ENCODE data around the gene TRMT1. TPM values are rescaled to one million over a fixed set of nuclear protein-coding genes. Genes with fewer than 3 reads are reported as not detected.
"Not testable (repeated sequence)": the region's sequence is repeated elsewhere in the genome, so short reads cannot be mapped to it uniquely, and the experiment has no call there.

Gene TRMT1
- total RNA-seq, 1 donor from 2014 or later = 33.2 TPM

GRCh38 chr19:13150931-13151604 lies 34.5 kb upstream of the TRMT1 start:
- DNase-seq (ENCODE audit: low spot score) = no peak

GRCh38 chr19:13150187-13150930 lies 33.8 kb upstream of the TRMT1 start, which contains the start of the genes IER2 and STX10:
TSS of gene IER2 (plus strand) at chr19:13150411. CDS start at chr19:13153187, 2,776 bp downstream.
TSS of gene STX10 (minus strand) at chr19:13150375. CDS start at chr19:13150173, 202 bp downstream.
- DNase-seq (ENCODE audit: low spot score) = peak; percentile 99

DNA sequence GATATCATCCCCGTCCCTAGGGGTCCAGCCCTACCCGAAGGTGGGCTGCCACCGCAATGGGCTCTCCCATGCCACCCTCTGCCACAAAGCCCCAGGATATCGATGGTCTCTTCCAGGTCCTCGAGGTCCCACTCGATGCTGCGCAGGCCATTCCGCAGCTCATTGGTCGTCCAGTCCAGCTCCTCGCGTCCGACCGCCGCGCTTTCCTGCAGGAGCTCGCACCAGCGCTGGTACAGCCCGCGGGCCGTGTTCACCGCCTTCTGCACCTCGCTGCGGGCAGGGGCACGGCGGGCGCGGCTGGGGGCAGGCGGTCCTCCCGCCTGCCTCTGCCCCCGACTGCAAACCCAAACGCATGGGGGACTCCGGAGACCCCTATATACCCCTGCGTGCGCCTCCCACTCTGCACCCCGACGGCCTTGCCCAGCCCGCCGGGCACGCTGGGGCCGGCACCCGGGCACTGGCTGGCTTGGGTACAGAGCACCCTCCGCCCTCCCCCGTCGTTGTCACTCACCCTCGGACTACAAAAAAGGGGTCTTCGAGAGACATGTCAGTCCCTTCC lies 33.2 kb upstream of the TRMT1 start:
- no peak for DNase-seq (ENCODE audit: low spot score)

- not testable (repeated sequence) for DNase-seq (ENCODE audit: low spot score)
Measured at GRCh38 chr19:13149173-13149627, 32.7 kb upstream of the TRMT1 start.

DNA sequence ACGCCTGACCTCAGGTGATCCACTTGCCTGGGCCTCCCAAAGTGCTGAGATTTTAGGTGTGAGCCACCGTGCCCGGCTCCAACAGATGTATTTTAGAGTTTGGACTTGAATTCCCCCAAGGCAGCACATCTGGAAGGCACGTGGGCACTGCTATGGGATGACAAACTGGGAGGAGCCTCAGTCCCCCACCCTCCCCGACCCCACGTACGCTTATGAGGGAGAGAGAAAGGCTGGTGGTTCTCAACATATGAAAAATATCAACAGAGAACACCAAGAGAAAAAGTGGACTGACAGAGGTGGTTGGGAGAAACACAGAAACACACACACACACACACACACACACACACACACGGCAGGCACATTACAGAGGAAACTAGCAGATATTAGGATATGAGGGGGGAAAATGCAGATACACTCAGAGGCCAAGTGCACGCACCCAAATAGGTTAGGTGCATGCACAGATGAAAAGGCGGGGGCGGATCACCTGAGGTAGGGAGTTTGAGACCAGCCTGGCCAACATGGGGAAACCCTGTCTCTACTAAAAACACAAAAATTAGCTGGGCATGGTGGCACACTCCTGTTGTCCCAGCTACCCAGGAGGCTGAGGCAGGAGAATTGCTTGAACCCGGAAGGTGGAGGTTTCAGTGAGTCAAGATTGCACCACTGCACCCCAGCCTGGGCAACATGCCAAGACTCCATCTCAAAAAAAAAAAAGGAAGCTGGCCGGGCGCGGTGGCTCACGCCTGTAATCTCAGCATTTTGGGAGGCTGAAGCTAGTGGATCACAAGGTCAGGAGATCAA lies 30.4 kb upstream of the TRMT1 start:
- DNase-seq (ENCODE audit: low spot score) = no peak

DNA sequence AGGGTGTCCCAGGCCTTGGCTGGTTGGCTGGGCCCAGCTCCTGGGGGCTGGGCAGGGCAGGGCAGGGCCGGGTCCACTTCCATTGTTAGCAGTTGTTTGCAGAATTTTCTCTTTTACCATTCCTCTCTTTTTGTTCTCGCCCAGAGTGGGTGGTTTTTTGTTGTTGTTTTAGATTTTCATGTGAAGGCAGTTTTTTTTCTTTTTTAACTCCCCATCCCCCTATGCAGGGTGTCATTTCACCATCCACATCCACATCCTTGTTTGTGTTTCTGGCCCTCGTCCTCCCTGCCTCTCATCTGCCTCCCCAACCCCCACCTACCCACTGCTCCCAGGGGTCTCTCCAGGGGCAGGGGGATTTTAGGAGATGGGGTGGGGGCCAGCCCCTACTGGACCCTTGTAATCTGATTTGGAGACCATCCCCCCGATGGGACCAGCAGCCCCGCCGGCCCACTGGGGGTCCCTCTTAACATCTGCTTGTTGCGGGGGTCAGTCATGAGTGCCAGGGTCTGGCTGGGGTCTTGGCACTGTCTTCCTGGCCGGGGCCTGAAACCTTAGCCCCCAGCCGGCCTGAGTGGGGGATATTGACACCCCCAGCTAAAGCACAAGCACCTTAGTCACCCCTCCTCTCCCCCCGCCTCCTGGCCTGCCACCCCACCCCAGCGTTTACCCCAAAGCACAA lies 23.2 kb upstream of the TRMT1 start:
- DNase-seq (ENCODE audit: low spot score) = no peak

- no peak for DNase-seq (ENCODE audit: low spot score)
Measured at GRCh38 chr19:13138916-13139198, 22.3 kb upstream of the TRMT1 start.

DNA sequence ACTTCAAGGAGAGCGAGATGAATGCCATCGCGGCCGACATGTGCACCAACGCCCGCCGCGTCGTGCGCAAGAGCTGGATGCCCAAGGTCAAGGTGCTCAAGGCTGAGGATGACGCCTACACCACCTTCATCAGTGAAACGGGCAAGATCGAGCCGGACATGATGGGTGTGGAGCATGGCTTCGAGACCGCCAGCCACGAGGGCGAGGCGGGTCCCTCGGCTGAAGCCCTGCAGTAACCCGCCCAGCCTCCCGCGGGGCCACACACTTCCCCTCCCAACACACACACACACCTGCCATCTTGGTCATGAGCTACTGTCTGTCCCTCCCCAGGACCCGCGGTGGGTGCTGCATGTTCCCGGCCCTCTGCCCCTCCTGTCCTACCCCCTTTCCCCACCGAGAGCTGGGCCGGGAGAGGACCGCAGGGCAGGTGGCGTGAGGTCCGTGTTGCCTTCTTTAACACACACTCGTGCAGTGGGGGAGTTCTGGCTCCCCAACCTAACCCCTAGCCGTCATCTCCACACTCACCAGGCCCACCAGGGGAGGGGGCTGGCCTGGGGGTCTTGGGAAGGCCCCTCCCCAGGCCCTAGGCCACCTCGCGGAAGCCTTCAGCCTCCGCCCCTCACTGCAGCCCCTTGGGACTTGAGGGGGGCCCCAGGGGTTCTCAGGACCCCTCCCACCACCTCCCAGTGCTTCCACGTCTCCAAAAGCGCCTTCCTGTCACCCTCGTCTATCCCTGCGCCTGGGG lies 21.8 kb upstream of the TRMT1 start:
- DNase-seq (ENCODE audit: low spot score) = no peak

GRCh38 chr19:13137290-13137794 lies 20.8 kb upstream of the TRMT1 start:
- no peak for DNase-seq (ENCODE audit: low spot score)

- no peak for DNase-seq (ENCODE audit: low spot score)
Measured at GRCh38 chr19:13135068-13136062, 18.8 kb upstream of the TRMT1 start.

DNA sequence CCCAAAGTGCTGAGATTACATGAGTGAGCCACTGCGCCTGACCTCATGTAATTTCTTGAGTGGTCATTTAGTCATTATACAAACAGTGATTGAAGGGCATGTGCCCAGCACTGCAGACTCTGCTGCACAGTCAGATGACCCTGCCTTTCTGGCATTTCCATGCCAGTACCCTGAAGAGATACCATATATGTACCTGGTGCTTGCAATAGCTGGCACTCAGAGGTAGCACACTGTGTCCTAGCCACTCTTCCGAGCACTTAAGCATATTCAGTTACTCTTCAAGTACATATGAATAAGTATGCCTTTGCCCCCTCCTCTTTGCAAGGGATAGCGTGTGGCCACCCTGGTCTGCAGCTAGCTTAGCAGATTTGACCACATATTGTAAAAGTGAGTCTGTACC lies 18.1 kb upstream of the TRMT1 start:
- no peak for DNase-seq (ENCODE audit: low spot score)

DNA sequence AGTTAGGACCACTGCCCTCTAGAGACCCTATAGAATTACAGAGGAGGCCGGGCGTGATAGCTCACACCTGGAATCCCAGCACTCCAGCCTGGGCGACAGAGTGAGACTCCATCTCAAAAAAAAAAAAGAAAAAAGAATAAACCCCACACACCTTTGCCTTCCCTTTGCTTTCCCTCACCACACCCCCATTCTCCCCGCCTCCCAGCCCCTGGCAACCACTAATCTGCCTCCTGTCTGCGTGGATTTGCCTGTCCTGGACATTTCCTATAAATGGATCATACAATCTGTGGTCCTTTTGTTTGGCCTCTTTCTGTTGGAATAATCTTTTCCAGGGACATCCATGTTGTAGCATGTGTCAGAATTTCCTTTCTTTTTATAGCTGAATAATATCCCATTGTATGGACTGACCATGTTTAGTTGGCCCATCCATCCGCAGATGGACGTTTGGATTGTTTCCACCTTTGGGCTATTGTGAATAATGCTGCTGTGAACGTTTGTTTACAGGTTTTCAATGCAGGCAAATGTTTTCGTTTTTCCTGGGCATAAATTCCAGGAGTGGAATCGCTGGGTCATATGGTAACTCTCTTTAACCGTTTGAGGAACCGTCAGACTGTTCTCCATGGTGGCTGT lies 16.8 kb upstream of the TRMT1 start:
- no peak for DNase-seq (ENCODE audit: low spot score)

DNA sequence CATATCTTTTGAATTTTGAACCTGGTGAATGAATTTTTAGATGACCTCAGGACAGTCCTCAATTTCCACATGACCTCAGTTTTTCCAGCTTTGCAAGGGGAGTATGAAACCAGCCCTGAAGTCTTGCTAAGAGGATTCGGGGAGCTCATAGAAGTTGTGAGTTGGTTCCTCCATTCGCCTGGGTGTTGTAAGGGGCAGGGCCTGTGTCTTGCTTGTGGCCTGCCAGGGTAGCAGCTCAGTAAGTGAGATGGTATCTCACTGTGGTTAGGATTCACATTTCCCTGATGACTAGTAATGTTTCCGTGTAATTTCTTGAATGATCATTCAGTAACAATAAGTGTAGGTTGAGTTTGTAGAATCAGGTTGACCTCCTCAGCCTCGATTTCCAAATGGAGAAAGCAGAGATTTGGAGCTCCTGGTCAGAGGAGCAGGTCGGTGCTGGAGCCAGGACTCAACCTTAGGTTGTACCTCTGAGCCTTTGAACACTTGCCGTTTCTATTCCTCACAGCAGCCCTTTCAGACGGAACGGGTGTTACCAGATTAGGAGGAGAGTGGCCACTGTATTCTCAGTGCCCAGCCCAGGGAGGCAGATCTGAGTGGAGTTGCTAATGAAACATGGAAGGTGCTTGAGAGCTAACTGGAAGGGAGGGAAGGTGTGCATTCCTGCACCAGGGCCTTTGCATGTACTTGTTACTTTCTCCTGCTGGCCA lies 16.1 kb upstream of the TRMT1 start:
- no peak for DNase-seq (ENCODE audit: low spot score)

DNA sequence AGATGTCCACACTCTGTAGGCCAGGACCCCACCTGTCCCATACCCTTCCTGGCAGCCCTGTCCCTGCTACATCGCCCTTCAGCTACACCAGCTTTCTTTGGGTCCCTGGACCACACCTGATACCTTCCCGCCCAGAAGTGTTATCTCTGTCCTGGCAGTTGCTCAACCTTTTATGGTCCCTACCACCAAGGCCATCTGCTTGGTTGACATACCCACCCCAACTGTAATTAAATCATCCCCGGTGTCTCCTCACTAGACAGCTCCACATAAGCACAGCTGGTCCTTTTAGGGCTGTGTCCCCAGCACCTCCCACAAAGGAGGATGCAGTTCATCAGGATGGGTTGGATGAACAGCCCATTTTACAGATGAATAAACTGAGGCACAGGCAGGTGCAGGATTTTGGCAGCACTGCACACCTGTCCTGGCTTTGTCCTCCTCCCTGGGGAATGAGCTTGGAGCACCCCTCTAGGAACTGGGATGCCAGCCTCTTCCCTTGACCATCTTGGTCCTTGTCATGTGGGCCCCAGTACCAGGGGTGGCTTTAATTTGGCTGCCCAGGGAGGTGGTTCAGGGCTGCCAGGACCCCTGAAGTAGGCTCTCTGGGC lies 14.4 kb upstream of the TRMT1 start:
- no peak for DNase-seq (ENCODE audit: low spot score)

GRCh38 chr19:13129384-13129783 lies 12.8 kb upstream of the TRMT1 start:
- DNase-seq (ENCODE audit: low spot score) = no peak

GRCh38 chr19:13128583-13128982 lies 12.0 kb upstream of the TRMT1 start:
- DNase-seq (ENCODE audit: low spot score) = no peak
